Endothelial cell of umbilical vein (primary cell): ENCODE measurements around the gene CD99L2. TPM values are rescaled to one million over a fixed set of nuclear protein-coding genes. Genes with fewer than 3 reads are reported as not detected.

Experiments used
- BruUV-seq: library from RNA; stranded (reverse); fragments of 400-500 nt; replicated peaks from 2 replicates; lab custom pipeline; 2021; lab: Mats Ljungman, UMichigan
- CTCF ChIA-PET: fragments of 300-600, 350-600 bp; sonication (Branson Sonifier 250); formaldehyde crosslinking; loops from one replicate; lab custom pipeline; 2021; ENCODE audit warnings: antibody characterized with exemption, inconsistent platforms; lab: Charles Lee
- POLR2A ChIA-PET: fragments of 300-600, 350-600 bp; sonication (Branson Sonifier 250); formaldehyde crosslinking; loops from one replicate; lab custom pipeline; 2021; ENCODE audit warnings: antibody characterized with exemption, inconsistent platforms; lab: Charles Lee
- DNase-seq: peaks from one replicate; pipeline ENCODE4 v3.0.0-alpha.2; 2011; ENCODE audit warnings: low read depth, low spot score
- FAIRE-seq: peaks from 2 replicates; lab custom pipeline; 2011; peaks lifted over from hg19 to GRCh38; lab: Jason Lieb, UNC
- H2AFZ ChIP-seq: 2 replicates; pipeline ENCODE4 v1.6.0; 2012; ENCODE audit warnings: low read depth, low read length, control low read depth, inconsistent platforms
- H3K27ac ChIP-seq: 2 replicates; pipeline ENCODE4 v1.5.1; 2011; ENCODE audit warnings: low read depth, mild to moderate bottlenecking, control low read depth, low read length, moderate library complexity; ENCODE audit not compliant: insufficient read depth
- H3K27me3 ChIP-seq, 2 experiments: 2 replicates each; pipeline versions ENCODE4 v1.6.0 to v1.6.1; 2011; ENCODE audit warnings: low read length in 2 of 2, mixed read lengths in 1 of 2; ENCODE audit not compliant: control insufficient read depth in 2 of 2, insufficient read depth in 2 of 2
- H3K36me3 ChIP-seq, 2 experiments: 2 replicates in 1 of 2; 3 replicates in 1 of 2; pipeline ENCODE4 v1.5.1; 2011; ENCODE audit warnings: low read length in 2 of 2, mild to moderate bottlenecking in 1 of 2, moderate library complexity in 1 of 2; ENCODE audit not compliant: control insufficient read depth in 2 of 2, insufficient read depth in 2 of 2; ENCODE audit errors: extremely low read depth in 1 of 2
- H3K4me1 ChIP-seq: 3 replicates; pipeline ENCODE4 v1.5.1; 2011; ENCODE audit warnings: mild to moderate bottlenecking, low read length; ENCODE audit not compliant: control insufficient read depth, insufficient read depth; ENCODE audit errors: extremely low read depth
- H3K4me2 ChIP-seq: 2 replicates; pipeline ENCODE4 v1.6.1; 2011; ENCODE audit warnings: low read length, control low read depth, mixed read lengths; ENCODE audit not compliant: insufficient read depth
- H3K4me3 ChIP-seq, 3 experiments: fragments of 200-600 bp in 1 of 3; sonication (generic), shearing (Covaris generic) in 1 of 3; replicated peaks in 1 of 3; 2 replicates each; pipeline ENCODE4 v1.5.1; 2011 to 2016; ENCODE audit warnings: control low read depth in 3 of 3, low read length in 3 of 3, mild to moderate bottlenecking in 2 of 3, inconsistent platforms in 1 of 3, low read depth in 1 of 3, moderate library complexity in 1 of 3; ENCODE audit not compliant: insufficient read depth in 1 of 3
- H3K79me2 ChIP-seq: 2 replicates; pipeline ENCODE4 v1.6.0; 2012; ENCODE audit warnings: low read length, inconsistent platforms; ENCODE audit not compliant: control insufficient read depth, insufficient read depth
- H3K9ac ChIP-seq: replicated peaks from 2 replicates; pipeline ENCODE3; 2011; ENCODE audit warnings: low read length, control low read depth; ENCODE audit not compliant: insufficient read depth; ENCODE audit errors: extremely low read depth
- H3K9me1 ChIP-seq: replicated peaks from 3 replicates; pipeline ENCODE4 v1.6.0; 2011; ENCODE audit warnings: mild to moderate bottlenecking, low read length; ENCODE audit not compliant: control insufficient read depth, insufficient read depth; ENCODE audit errors: extremely low read depth
- H3K9me3 ChIP-seq: replicated peaks from 2 replicates; pipeline ENCODE4 v1.5.1; 2012; ENCODE audit warnings: low read length, inconsistent platforms; ENCODE audit not compliant: control insufficient read depth, insufficient read depth
- H4K20me1 ChIP-seq: replicated peaks from 2 replicates; pipeline ENCODE3; 2011; ENCODE audit warnings: mild to moderate bottlenecking, low read length; ENCODE audit not compliant: control insufficient read depth, insufficient read depth; ENCODE audit errors: extremely low read depth
- CTCF ChIP-seq, 2 donors: IDR thresholded peaks; 1 replicate in 1 of 2; 2 replicates in 1 of 2; pipeline ENCODE4 v1.5.1; 2011; ENCODE audit warnings: low read length in 2 of 2, mild to moderate bottlenecking in 2 of 2, moderate library complexity in 2 of 2, control low read depth in 1 of 2, inconsistent platforms in 1 of 2, low read depth in 1 of 2; ENCODE audit not compliant: insufficient read depth in 1 of 2; ENCODE audit errors: extremely low read depth in 1 of 2
- EZH2 ChIP-seq: IDR thresholded peaks from 2 replicates; pipeline ENCODE4 v1.6.1; 2012; ENCODE audit warnings: borderline replicate concordance, low read depth, mild to moderate bottlenecking, moderate library complexity, low read length, inconsistent platforms; ENCODE audit not compliant: severe bottlenecking
- FOS ChIP-seq: IDR thresholded peaks from 2 replicates; pipeline ENCODE4 v1.6.1; 2011; ENCODE audit warnings: mild to moderate bottlenecking, low read length, moderate library complexity, borderline replicate concordance; ENCODE audit not compliant: insufficient read depth
- GATA2 ChIP-seq: IDR thresholded peaks from 2 replicates; pipeline ENCODE4 v1.7.0; 2011; ENCODE audit warnings: low read depth, mild to moderate bottlenecking, moderate library complexity, mixed read lengths, low read length; ENCODE audit not compliant: insufficient read length, insufficient read depth
- JUN ChIP-seq: IDR thresholded peaks from 2 replicates; pipeline ENCODE4 v1.6.1; 2011; ENCODE audit warnings: borderline replicate concordance, low read depth; ENCODE audit not compliant: insufficient read length, insufficient read depth
- MAX ChIP-seq: IDR thresholded peaks from 2 replicates; pipeline ENCODE4 v1.6.1; 2011; ENCODE audit not compliant: insufficient read depth, insufficient read length
- MYC ChIP-seq: IDR thresholded peaks from one replicate; pipeline ENCODE4 v1.6.1; 2011; ENCODE audit warnings: mild to moderate bottlenecking, low read depth, low read length
- POLR2A ChIP-seq: IDR thresholded peaks from 2 replicates; pipeline ENCODE4 v1.6.1; 2012; ENCODE audit warnings: low read depth, mild to moderate bottlenecking, control low read depth, low read length
- POLR2AphosphoS5 ChIP-seq: IDR thresholded peaks from 2 replicates; pipeline ENCODE4 v1.6.1; 2012; ENCODE audit warnings: low read depth, mild to moderate bottlenecking, control low read depth, low read length, moderate library complexity; ENCODE audit not compliant: insufficient read depth
- dilution Hi-C: fragments of 300-500 bp; cut with MboI; formaldehyde crosslinking; loops from one replicate; pipeline ENCODE4 v1.15.0; 2019; ENCODE audit warnings: low sequenced_read_pairs; ENCODE audit not compliant: extremely low pct_ligation_motif_present
- intact Hi-C: fragments of 100-400 bp; cut with micrococcal nuclease; formaldehyde crosslinking; loops from one replicate; pipeline ENCODE4 v1.10.0; 2022
- polyA plus RNA-seq, 4 experiments: library from polyadenylated mRNA; depleted of rRNA in 3 of 4; stranded (reverse) in 3 of 4; unstranded in 1 of 4; fragments of >200 nt; gene quantifications; 2 replicates each; pipeline versions ENCODE4 v1.2.1 to v1.2.3, GENCODE V29; 2011 to 2012; ENCODE audit warnings: missing spikeins in 1 of 4
- total RNA-seq: library from RNA; stranded (reverse); gene quantifications from 2 replicates; pipeline ENCODE4 v1.2.3, GENCODE V29; 2021

The CD99L2 gene
- total and polyA plus RNA-seq, 2 donors (not counting 3 experiments of a cell fraction or from before 2014, with no cell fraction given), result 33.2 to 43.4 TPM

- no peak for DNase-seq
- dilution Hi-C loops, result no loop called here
Measured at GRCh38 chrX:150842198-150842685, 56.2 kb downstream of the CD99L2 start.

More at GRCh38 chrX:150842198-150842685, 56.2 kb downstream of the CD99L2 start:
- H4K20me1 ChIP-seq, result no peaks in the 10 kb centered on the region
- no peak overlapping the region for H3K9ac ChIP-seq
- TF ChIP-seq JUN (no peak), MAX (no peak), EZH2 (no peak), FOS (no peak), POLR2AphosphoS5 (no peak), GATA2 (no peak), CTCF (IDR thresholded peaks at IDR 0.05; ENCODE audit: extremely low read depth in 1 of 2, insufficient read depth in 1 of 2, low read depth in 1 of 2, low read length in 2 of 2) (no peak), POLR2A (no peak), MYC (no peak)
- H3K4me2 ChIP-seq, result no peak overlapping the region
- H3K27ac ChIP-seq, result no peak overlapping the region
- intact Hi-C loops, result no loop called here
- no peaks in the 10 kb centered on the region for H3K79me2 ChIP-seq
- no peak overlapping the region for H2AFZ ChIP-seq
- no peaks in the 10 kb centered on the region for H3K4me1 ChIP-seq
- no TSS peak for BruUV-seq
- H3K9me1 ChIP-seq, result no peaks in the 10 kb centered on the region
- H3K9me3 ChIP-seq, result no peaks in the 10 kb centered on the region
- ChIA-PET CTCF (no interaction called here), POLR2A (no interaction called here)
- no peaks in the 10 kb centered on the region for H3K36me3 ChIP-seq
- no peaks in the 10 kb centered on the region for H3K27me3 ChIP-seq
- no peak for FAIRE-seq
- H3K4me3 ChIP-seq, result no peak overlapping the region
